Activated T-cell treated with anti-CD3 and anti-CD28 coated beads, Interleukin-2, amount 50 U/mL, for 1 hour (primary cell): ENCODE measurements around the gene HMGCL.
"Not testable (repeated sequence)": the region's sequence is repeated elsewhere in the genome, so short reads cannot be mapped to it uniquely, and the experiment has no call there.

Experiments used
- DNase-seq: peaks from one replicate; pipeline ENCODE4 v3.0.0-alpha.2; 2020

HMGCL gene

GRCh38 chr1:23797478-23798448, 27.5 kb downstream of the HMGCL start:
- no peak for DNase-seq

DNA sequence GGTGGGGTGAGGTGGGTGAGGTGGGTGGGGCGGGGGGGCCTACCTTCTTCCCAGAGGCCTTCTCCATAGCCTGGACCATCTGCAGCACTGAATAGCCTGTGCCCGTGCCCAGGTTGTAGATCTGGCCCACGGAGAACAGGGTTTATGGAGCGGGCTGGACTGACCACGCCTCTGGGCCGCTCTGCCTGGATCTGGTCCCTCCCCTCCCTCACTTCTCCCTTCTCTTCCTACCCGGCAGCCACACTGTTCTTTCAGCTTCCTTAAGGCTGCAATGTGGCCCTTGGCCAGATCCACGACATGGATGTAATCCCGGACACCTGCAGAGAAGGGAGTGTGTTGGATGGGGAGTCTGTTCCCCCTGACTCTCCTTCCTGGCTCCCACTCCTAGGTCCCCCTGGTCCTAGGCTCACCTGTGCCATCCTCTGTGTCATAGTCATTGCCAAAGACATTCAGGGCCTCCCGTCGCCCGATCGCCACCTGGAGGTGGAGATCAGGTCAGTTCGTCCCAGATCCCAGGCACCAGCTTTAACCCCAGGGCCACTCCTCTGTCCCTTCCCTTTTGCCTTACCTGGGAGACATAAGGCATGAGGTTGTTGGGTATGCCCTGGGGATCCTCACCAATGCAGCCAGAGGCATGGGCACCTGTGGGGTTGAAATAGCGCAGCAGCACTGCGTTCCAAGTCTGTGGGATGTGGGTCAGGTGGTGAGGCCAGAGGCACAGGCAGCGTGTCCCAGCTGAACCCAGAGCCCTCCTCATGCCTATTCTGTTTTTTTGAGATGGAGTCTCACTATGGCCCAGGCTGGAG, 28.6 kb downstream of the HMGCL start:
- no peak for DNase-seq

- DNase-seq = no peak
These were observed 29.4 kb downstream of the HMGCL start for GRCh38 chr1:23795676-23796465.

GRCh38 chr1:23794732-23795182, 30.5 kb downstream of the HMGCL start:
- not testable (repeated sequence) for DNase-seq

GRCh38 chr1:23793861-23794731, 31.1 kb downstream of the HMGCL start:
- no peak for DNase-seq

GRCh38 chr1:23793018-23793781, 32.0 kb downstream of the HMGCL start:
- peak; percentile 54 for DNase-seq

- DNase-seq = no peak
These were observed 32.9 kb downstream of the HMGCL start for GRCh38 chr1:23792151-23792945.

GRCh38 chr1:23791516-23792047, 33.6 kb downstream of the HMGCL start:
- DNase-seq = peak; percentile 42

DNA sequence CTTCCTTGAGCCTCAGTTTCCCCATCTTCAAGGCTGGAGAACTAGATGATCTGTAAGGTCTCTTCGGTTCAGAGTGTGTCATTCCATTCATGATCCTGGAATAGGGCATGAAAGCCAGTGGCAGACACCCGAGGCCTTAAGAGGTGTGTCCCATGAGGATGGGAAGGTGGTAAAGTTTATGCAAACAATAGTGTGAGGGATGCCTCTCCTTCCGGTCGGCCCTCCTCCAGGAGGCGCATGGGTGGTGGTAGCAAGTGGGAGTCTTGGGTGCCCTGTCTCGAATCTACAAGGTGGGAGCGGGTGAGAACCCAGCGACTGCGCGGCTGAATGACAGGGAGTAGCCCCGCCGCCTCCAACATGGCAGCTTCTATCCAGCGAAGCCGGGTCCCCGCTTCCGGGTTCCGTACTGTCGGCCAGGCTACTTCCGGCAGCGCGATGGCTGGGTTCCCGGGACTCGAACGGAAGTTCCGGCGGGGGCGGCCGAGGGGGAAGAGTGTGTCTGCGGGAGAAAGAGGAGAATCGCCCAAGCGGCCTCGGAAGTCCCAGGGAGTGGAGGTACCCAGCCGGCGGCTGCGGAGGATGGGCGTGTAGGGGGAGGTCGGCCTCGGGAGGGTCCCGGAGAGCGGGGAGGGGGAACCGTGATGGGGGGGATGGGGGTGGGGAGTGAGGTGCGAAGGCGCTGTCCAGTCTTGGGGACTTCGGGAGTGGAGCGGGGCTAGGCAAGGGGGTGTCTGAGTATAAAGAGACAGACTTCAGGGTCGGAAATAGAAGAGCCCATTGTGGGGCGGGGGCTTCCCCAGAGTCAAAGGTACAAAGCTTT, 34.3 kb downstream of the HMGCL start, which contains the start of gene LYPLA2:
LYPLA2 (plus strand) TSS at position 450 of the 820 bp plus-strand sequence. CDS start 1,538 bp downstream, outside the sequence.
- peak; percentile 81 for DNase-seq

GRCh38 chr1:23788695-23789094, 36.5 kb downstream of the HMGCL start:
- DNase-seq = no peak

DNA sequence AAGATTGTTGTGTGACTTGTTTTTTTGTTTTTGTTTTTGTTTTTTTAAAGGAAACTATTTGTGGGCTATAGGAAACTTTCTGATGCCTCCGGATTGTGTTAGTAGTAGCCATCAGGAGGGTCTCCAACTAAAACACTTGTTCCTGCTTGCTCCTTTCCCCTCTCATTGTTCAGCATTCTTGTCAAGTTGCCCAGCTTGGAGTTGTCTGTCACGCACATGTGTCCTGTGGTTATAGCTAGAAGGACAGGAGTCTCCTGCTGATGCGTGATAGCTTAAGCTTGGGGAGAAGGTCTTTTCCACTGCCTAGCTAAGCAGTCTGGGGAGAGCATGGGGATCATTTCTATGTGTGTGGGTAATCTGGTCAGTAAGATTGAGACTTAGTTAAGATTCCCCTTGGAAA, 37.5 kb downstream of the HMGCL start:
- no peak for DNase-seq

GRCh38 chr1:23784846-23785245, 40.4 kb downstream of the HMGCL start:
- DNase-seq = no peak

GRCh38 chr1:23783141-23783540, 42.1 kb downstream of the HMGCL start:
- DNase-seq = not testable (repeated sequence)

- DNase-seq = no peak
These were observed 45.3 kb downstream of the HMGCL start for GRCh38 chr1:23779826-23780371.

DNA sequence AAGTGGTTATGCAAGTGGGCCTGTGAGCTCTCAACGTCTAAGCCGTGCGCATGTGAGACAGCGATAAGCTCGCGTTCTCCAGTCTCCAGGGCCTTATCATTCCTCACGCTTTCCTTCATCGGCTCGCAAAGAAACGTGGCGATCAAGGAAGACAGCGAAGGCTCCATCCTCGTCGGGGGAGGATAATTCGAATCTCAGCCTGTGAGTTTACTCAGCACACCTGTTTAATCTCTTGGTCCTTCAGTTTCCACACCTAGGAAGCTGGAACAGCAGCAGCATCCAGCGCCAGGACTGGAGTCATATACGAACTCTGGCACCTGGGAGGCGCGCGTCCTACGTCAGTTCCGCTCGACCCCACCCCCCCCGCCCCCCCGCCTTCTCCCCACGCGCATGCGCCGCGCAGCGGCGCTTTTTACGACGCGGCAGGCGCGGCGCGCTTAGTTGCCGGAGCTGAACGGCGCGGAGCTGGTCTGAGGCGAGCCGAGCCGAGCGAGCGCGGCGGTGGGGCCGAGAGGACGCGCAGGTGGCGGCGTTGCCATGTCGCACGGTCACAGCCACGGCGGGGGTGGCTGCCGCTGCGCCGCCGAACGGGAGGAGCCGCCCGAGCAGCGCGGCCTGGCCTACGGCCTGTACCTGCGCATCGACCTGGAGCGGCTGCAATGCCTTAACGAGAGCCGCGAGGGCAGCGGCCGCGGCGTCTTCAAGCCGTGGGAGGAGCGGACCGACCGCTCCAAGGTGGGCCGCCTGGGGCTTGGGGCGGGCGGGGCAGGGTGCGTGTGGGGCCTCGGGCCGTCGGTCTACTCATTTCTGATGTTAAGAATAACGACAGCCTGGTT, 47.0 kb downstream of the HMGCL start, which contains the start of gene PITHD1:
PITHD1 (plus strand) TSS at position 440 of the 836 bp plus-strand sequence; CDS start at position 538, 98 bp downstream.
- peak; percentile 83 for DNase-seq

DNA sequence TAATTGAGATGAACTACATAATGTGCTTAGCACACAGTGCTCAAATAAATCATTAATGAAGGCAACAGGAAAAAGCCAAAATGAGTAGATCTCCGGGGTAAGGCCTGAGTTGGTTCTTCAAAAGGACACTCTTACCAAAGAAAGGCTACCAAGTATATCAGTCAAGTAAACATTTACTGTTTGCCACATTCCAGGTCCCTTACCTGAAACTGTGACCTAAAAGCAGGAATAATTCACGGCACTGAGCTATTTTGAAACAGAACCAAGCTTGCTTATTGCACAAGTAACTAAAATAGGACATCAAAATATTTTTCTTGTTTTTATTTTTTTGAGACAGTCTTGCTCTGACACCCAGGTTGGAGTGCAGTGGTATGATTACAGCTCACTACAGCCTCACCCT, 49.0 kb downstream of the HMGCL start:
- DNase-seq = no peak

- no peak for DNase-seq
These were observed 50.9 kb downstream of the HMGCL start for GRCh38 chr1:23774174-23774880.
